Bone marrow (tissue), 2 donors: ENCODE data around the gene ROR2.
"Not testable (repeated sequence)": the region's sequence is repeated elsewhere in the genome, so short reads cannot be mapped to it uniquely, and the experiment has no call there.

Source experiments
- DNase-seq, 2 donors: peaks; one replicate each; lab custom pipeline; 2025; lab: John Stamatoyannopoulos, UW

The ROR2 gene

GRCh38 chr9:91625331-91625730 lies 324.7 kb downstream of the ROR2 start:
- DNase-seq, result no peak

- no peak for DNase-seq
These were observed 327.0 kb downstream of the ROR2 start for GRCh38 chr9:91623004-91623403.

GRCh38 chr9:91622121-91622520 lies 327.9 kb downstream of the ROR2 start:
- DNase-seq, result not testable (repeated sequence)

- DNase-seq, result not testable (repeated sequence)
These were observed 336.0 kb downstream of the ROR2 start for GRCh38 chr9:91614044-91614443.

GRCh38 chr9:91611582-91611981 lies 338.4 kb downstream of the ROR2 start:
- DNase-seq, result no peak

GRCh38 chr9:91606255-91606995 lies 343.6 kb downstream of the ROR2 start:
- DNase-seq, result no peak

GRCh38 chr9:91604451-91605179 lies 345.4 kb downstream of the ROR2 start:
- no peak for DNase-seq

- DNase-seq, result no peak
These were observed 346.1 kb downstream of the ROR2 start for GRCh38 chr9:91603932-91604331.

- DNase-seq, result no peak
These were observed 350.5 kb downstream of the ROR2 start for GRCh38 chr9:91599564-91599963.

GRCh38 chr9:91591627-91592026 lies 358.4 kb downstream of the ROR2 start:
- DNase-seq, result no peak

- DNase-seq, result no peak
These were observed 360.9 kb downstream of the ROR2 start for GRCh38 chr9:91589101-91589553.

GRCh38 chr9:91586282-91586681 lies 363.7 kb downstream of the ROR2 start:
- no peak for DNase-seq

- no peak for DNase-seq
These were observed 366.1 kb downstream of the ROR2 start for GRCh38 chr9:91583966-91584365.

GRCh38 chr9:91583161-91583875 lies 366.7 kb downstream of the ROR2 start:
- no peak for DNase-seq

GRCh38 chr9:91582181-91582580 lies 367.8 kb downstream of the ROR2 start:
- DNase-seq, result no peak

- no peak for DNase-seq
These were observed 369.9 kb downstream of the ROR2 start for GRCh38 chr9:91580136-91580535.

GRCh38 chr9:91578911-91579310 lies 371.1 kb downstream of the ROR2 start:
- DNase-seq, result no peak

- DNase-seq, result no peak
These were observed 372.4 kb downstream of the ROR2 start for GRCh38 chr9:91577633-91578061.

GRCh38 chr9:91572811-91573210 lies 377.2 kb downstream of the ROR2 start:
- DNase-seq, result no peak

- DNase-seq, result no peak
These were observed 378.0 kb downstream of the ROR2 start for GRCh38 chr9:91572044-91572443.

GRCh38 chr9:91571036-91571435 lies 379.0 kb downstream of the ROR2 start:
- DNase-seq, result no peak

- no peak for DNase-seq
These were observed 382.3 kb downstream of the ROR2 start for GRCh38 chr9:91567642-91568274.
